Measurements from ENCODE around the gene EFL1. TPM values are rescaled to one million over a fixed set of nuclear protein-coding genes. Genes with fewer than 3 reads are reported as not detected.
"Not testable (repeated sequence)": the region's sequence is repeated elsewhere in the genome, so short reads cannot be mapped to it uniquely, and the experiment has no call there.

EFL1 gene
- total RNA-seq, 2 experiments from 2014 or later, result 20.8 to 23.1 TPM

- no peak for DNase-seq
- Mint-ChIP-seq H3K27ac (no peak overlapping the region), H3K4me1 (peaks cover 13% of the 10 kb centered on the region), H3K27me3 (no peaks in the 10 kb centered on the region), H3K9me3 (no peaks in the 10 kb centered on the region), H3K36me3 (ENCODE audit: low read depth) (no peaks in the 10 kb centered on the region), H3K4me3 (no peak overlapping the region)
- ChIA-PET POLR2A (no interaction called here), CTCF (no interaction called here)
These were observed 35.5 kb upstream of the EFL1 start for GRCh38 chr15:82298032-82298431.

GRCh38 chr15:82297546-82297945 lies 35.0 kb upstream of the EFL1 start:
- no peak overlapping the region for H3K4me3 Mint-ChIP-seq
- H3K9me3 Mint-ChIP-seq, result no peaks in the 10 kb centered on the region
- H3K27ac Mint-ChIP-seq, result no peak overlapping the region
- no peaks in the 10 kb centered on the region for H3K36me3 Mint-ChIP-seq (ENCODE audit: low read depth)
- CTCF ChIA-PET, result no interaction called here
- H3K4me1 Mint-ChIP-seq, result peaks cover 13% of the 10 kb centered on the region
- no peak for DNase-seq
- POLR2A ChIA-PET, result no interaction called here
- peaks cover 3% of the 10 kb centered on the region for H3K27me3 Mint-ChIP-seq

GRCh38 chr15:82294061-82294690 lies 31.6 kb upstream of the EFL1 start:
- ChIA-PET CTCF (no interaction called here), POLR2A (no interaction called here)
- Mint-ChIP-seq H3K27ac (no peak overlapping the region), H3K27me3 (peaks cover 26% of the 10 kb centered on the region), H3K9me3 (no peaks in the 10 kb centered on the region), H3K36me3 (ENCODE audit: low read depth) (no peaks in the 10 kb centered on the region), H3K4me3 (no peak overlapping the region), H3K4me1 (peaks cover 15% of the 10 kb centered on the region)
- no peak for DNase-seq

DNA sequence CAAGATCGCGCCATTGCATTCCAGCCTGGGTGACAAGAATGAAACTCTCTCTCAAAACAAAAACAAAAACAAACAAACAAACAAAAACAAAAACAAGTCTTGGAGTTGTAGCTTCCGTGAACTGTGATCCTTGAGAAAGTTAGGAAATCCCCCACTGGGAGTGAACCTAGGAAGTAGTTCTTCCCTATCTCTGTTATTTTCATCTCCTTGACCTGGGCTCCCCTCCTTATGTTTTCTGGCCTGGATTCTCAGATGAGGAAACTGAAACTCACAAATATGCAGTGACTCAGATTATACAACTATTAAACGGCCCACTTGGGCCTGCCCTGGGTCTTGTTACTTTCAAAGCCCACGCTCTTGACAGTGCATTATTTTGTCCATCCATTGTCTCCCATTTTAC lies 29.7 kb upstream of the EFL1 start:
- POLR2A ChIA-PET, result no interaction called here
- no peak for DNase-seq
- H3K4me1 Mint-ChIP-seq, result peaks cover 7% of the 10 kb centered on the region
- H3K27ac Mint-ChIP-seq, result no peak overlapping the region
- H3K36me3 Mint-ChIP-seq (ENCODE audit: low read depth), result no peaks in the 10 kb centered on the region
- CTCF ChIA-PET, result no interaction called here
- H3K9me3 Mint-ChIP-seq, result peaks cover 4% of the 10 kb centered on the region
- peaks cover 37% of the 10 kb centered on the region for H3K27me3 Mint-ChIP-seq
- H3K4me3 Mint-ChIP-seq, result no peak overlapping the region

DNA sequence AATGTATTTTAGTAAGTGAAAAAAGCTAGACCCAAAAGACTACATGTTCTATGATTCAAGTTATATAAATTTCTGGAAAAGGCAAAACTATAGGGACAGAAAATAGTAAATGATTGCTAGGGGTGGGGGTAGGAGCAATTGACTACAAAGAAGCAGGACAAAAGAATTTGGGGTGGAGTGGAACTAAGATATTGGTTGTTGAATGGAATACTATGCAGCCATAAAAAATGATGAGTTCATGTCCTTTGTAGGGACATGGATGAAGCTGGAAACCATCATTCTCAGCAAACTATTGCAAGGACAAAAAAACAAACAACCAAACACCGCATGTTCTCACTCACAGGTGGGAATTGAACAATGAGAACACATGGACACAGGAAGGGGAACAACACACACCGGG lies 25.7 kb upstream of the EFL1 start:
- H3K4me3 Mint-ChIP-seq; H3K36me3 Mint-ChIP-seq (ENCODE audit: low read depth); CTCF ChIA-PET; H3K9me3 Mint-ChIP-seq; POLR2A ChIA-PET; H3K27ac Mint-ChIP-seq; DNase-seq: not testable (repeated sequence)
- peaks cover 32% of the 10 kb centered on the region for H3K4me1 Mint-ChIP-seq
- peaks cover 40% of the 10 kb centered on the region for H3K27me3 Mint-ChIP-seq

GRCh38 chr15:82286475-82286874 lies 23.9 kb upstream of the EFL1 start:
- POLR2A ChIA-PET, result interaction anchor here (0.6 to 0.8 kb wide), 2 partner anchors 25 to 525 kb away, joined by 3 read pairs; no protein-coding TSS in a partner anchor
- DNase-seq; H3K36me3 Mint-ChIP-seq (ENCODE audit: low read depth); CTCF ChIA-PET; H3K9me3 Mint-ChIP-seq: not testable (repeated sequence)
- peak overlapping the region; percentile 8 for H3K4me3 Mint-ChIP-seq
- H3K27ac Mint-ChIP-seq, result peak overlapping the region; percentile 71
- peaks cover 32% of the 10 kb centered on the region for H3K4me1 Mint-ChIP-seq
- peaks cover 36% of the 10 kb centered on the region for H3K27me3 Mint-ChIP-seq

DNA sequence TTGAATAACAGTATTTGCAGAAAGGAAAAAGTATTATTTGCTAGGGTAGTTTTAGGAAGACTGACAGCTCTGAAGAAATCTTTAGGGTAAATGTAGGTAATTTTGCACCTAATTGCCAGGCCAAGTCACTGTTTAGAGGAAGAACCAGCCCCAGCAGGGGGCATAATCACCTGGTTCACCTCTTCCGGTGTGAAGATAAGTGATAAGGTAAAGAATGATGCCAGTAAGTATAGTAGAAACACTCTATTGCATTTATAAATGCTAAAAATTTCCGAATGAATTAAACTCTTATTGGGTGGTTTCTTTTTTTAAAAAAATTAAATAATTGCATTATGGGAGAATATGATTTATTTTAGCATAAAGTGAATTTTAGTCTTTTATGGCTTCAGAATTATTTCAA lies 21.8 kb upstream of the EFL1 start:
- POLR2A ChIA-PET; DNase-seq; H3K36me3 Mint-ChIP-seq (ENCODE audit: low read depth); H3K4me3 Mint-ChIP-seq; H3K9me3 Mint-ChIP-seq; H3K27ac Mint-ChIP-seq: not testable (repeated sequence)
- Mint-ChIP-seq H3K4me1 (peaks cover 30% of the 10 kb centered on the region), H3K27me3 (peaks cover 35% of the 10 kb centered on the region)
- CTCF ChIA-PET, result interaction anchor here (0.7 kb wide), 1 partner anchor 142 kb away, joined by 3 read pairs; no protein-coding TSS in a partner anchor

GRCh38 chr15:82282386-82282785 lies 19.9 kb upstream of the EFL1 start:
- H3K36me3 Mint-ChIP-seq (ENCODE audit: low read depth); CTCF ChIA-PET; H3K27ac Mint-ChIP-seq; H3K9me3 Mint-ChIP-seq; H3K4me3 Mint-ChIP-seq; POLR2A ChIA-PET; DNase-seq: not testable (repeated sequence)
- peaks cover 26% of the 10 kb centered on the region for H3K4me1 Mint-ChIP-seq
- H3K27me3 Mint-ChIP-seq, result peaks cover 38% of the 10 kb centered on the region

DNA sequence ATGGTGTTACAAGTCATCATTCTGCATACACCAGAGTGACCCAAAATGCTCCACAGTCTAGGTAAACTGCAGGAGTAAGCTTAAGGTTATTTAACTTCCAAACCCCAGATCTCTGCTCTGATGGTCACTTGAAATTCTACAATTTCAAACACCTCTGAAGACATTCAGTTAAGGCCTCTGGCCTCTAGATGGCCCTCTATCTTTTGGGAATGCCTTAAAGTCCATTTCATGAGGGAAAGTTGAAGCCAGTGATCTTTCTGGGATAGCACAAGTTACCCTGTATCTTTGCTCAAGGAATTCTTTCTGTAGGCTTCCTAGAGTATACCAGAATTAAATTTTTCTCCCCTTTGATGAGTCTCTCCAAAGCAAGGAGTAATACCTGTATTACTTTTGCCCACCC lies 18.7 kb upstream of the EFL1 start:
- H3K27me3 Mint-ChIP-seq, result peaks cover 40% of the 10 kb centered on the region
- H3K4me3 Mint-ChIP-seq; CTCF ChIA-PET; H3K36me3 Mint-ChIP-seq (ENCODE audit: low read depth); H3K9me3 Mint-ChIP-seq; DNase-seq; H3K27ac Mint-ChIP-seq; POLR2A ChIA-PET: not testable (repeated sequence)
- peaks cover 15% of the 10 kb centered on the region for H3K4me1 Mint-ChIP-seq

- no peak for DNase-seq
- POLR2A ChIA-PET, result no interaction called here
- H3K27ac Mint-ChIP-seq, result no peak overlapping the region
These were observed 12.9 kb upstream of the EFL1 start for GRCh38 chr15:82275410-82275809.

GRCh38 chr15:82272154-82272553 lies 9.6 kb upstream of the EFL1 start:
- Mint-ChIP-seq H3K27me3 (peaks cover 21% of the 10 kb centered on the region), H3K4me1 (no peaks in the 10 kb centered on the region), H3K9me3 (peaks cover 7% of the 10 kb centered on the region), H3K27ac (no peak overlapping the region), H3K36me3 (ENCODE audit: low read depth) (peaks cover 7% of the 10 kb centered on the region), H3K4me3 (no peak overlapping the region)
- no peak for DNase-seq
- ChIA-PET POLR2A (no interaction called here), CTCF (no interaction called here)

More at GRCh38 chr15:82275410-82275809, 12.9 kb upstream of the EFL1 start:
- Mint-ChIP-seq H3K27me3 (peaks cover 46% of the 10 kb centered on the region), H3K9me3 (peaks cover 7% of the 10 kb centered on the region), H3K36me3 (ENCODE audit: low read depth) (peaks cover 7% of the 10 kb centered on the region), H3K4me3 (no peak overlapping the region), H3K4me1 (no peaks in the 10 kb centered on the region)
- CTCF ChIA-PET, result no interaction called here

GRCh38 chr15:82268454-82268853 lies 5.9 kb upstream of the EFL1 start:
- H3K4me1 Mint-ChIP-seq; H3K9me3 Mint-ChIP-seq; H3K27ac Mint-ChIP-seq; POLR2A ChIA-PET; DNase-seq; CTCF ChIA-PET; H3K27me3 Mint-ChIP-seq; H3K4me3 Mint-ChIP-seq; H3K36me3 Mint-ChIP-seq (ENCODE audit: low read depth): not testable (repeated sequence)

DNA sequence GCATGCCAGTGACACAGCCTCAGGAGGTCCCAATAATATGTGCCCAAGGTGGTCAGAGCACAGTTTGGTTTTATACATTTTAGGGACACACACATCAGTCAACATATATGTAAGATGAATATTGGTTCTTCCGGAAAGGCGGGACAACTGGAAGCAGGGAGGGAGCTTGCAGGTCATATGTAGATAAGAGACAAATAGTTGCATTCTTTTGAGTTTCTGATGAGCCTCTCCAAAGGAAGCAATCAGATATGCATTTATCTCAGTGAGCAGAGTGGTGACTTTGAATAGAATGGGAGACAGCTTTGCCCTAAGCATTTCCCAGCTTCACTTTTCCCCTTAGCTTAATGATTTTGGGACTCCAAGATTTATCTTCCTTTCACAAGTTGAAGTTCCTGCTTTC lies 4.6 kb upstream of the EFL1 start:
- H3K9me3 Mint-ChIP-seq; H3K4me3 Mint-ChIP-seq; H3K27ac Mint-ChIP-seq; CTCF ChIA-PET; DNase-seq; H3K36me3 Mint-ChIP-seq (ENCODE audit: low read depth); H3K27me3 Mint-ChIP-seq; POLR2A ChIA-PET: not testable (repeated sequence)
- peaks cover 10% of the 10 kb centered on the region for H3K4me1 Mint-ChIP-seq

GRCh38 chr15:82263350-82263749 lies 816 bp upstream of the EFL1 start:
- POLR2A ChIA-PET, result no interaction called here
- Mint-ChIP-seq H3K9me3 (no peaks in the 10 kb centered on the region), H3K27ac (no peak overlapping the region), H3K4me1 (peaks cover 34% of the 10 kb centered on the region), H3K4me3 (peak overlapping the region; percentile 90), H3K27me3 (no peaks in the 10 kb centered on the region), H3K36me3 (ENCODE audit: low read depth) (peaks cover 10% of the 10 kb centered on the region)
- no peak for DNase-seq
- CTCF ChIA-PET, result no interaction called here
